Ishikawa (cell line): ENCODE data around the gene ZNF22.

ENCODE experiments used
- CREB1 ChIP-seq: IDR thresholded peaks from 2 replicates; pipeline ENCODE4 v1.6.1; 2012; ENCODE audit warnings: low read depth
- EGR1 ChIP-seq: IDR thresholded peaks from 2 replicates; pipeline ENCODE4 v1.6.1; 2012
- EP300 ChIP-seq: IDR thresholded peaks from 2 replicates; pipeline ENCODE4 v1.6.1; 2012; ENCODE audit warnings: borderline replicate concordance
- FOXM1 ChIP-seq: IDR thresholded peaks from 2 replicates; pipeline ENCODE4 v1.6.1; 2012; ENCODE audit warnings: low read depth, borderline replicate concordance
- MAX ChIP-seq: IDR thresholded peaks from 2 replicates; pipeline ENCODE4 v1.6.1; 2012
- REST ChIP-seq: IDR thresholded peaks from 2 replicates; pipeline ENCODE4 v1.6.1; 2012; ENCODE audit warnings: low read depth, mild to moderate bottlenecking
- TEAD4 ChIP-seq: IDR thresholded peaks from 2 replicates; pipeline ENCODE4 v1.6.1; 2012
- YY1 ChIP-seq: IDR thresholded peaks from 2 replicates; pipeline ENCODE4 v1.6.1; 2012; ENCODE audit warnings: low read depth

GRCh38 chr10:45035673-45036072 lies 35.0 kb downstream of the ZNF22 start:
- TF ChIP-seq EGR1 (no peak), TEAD4 (no peak), REST (no peak), EP300 (no peak), YY1 (no peak), MAX (no peak), CREB1 (no peak), FOXM1 (no peak)
